HG03432 (cell line): Measurements from ENCODE around the gene DIS3L2.
A peak's percentile ranks its signal among the peaks of the same experiment; 100 is the strongest.
"Not testable (repeated sequence)": the region's sequence is repeated elsewhere in the genome, so short reads cannot be mapped to it uniquely, and the experiment has no call there.

ENCODE experiments used
- ATAC-seq: cut with Tn5 transposase; IDR thresholded peaks from one replicate; pipeline ENCODE4 v1.9.1; 2021; ENCODE audit warnings: mild to moderate bottlenecking, moderate library complexity; ENCODE audit not compliant: unreplicated experiment

The DIS3L2 gene

GRCh38 chr2:232287316-232287715 is 325.8 kb downstream of the DIS3L2 start:
- no peak for ATAC-seq

GRCh38 chr2:232288489-232289030 is 327.0 kb downstream of the DIS3L2 start:
- no peak for ATAC-seq

- ATAC-seq, result no peak
Measured at GRCh38 chr2:232290668-232291067, 329.2 kb downstream of the DIS3L2 start.

- no peak for ATAC-seq
Measured at GRCh38 chr2:232291343-232291742, 329.8 kb downstream of the DIS3L2 start.

- no peak for ATAC-seq
Measured at GRCh38 chr2:232292395-232293154, 331.1 kb downstream of the DIS3L2 start.

GRCh38 chr2:232293191-232293590 is 331.7 kb downstream of the DIS3L2 start:
- ATAC-seq, result no peak

GRCh38 chr2:232295971-232296370 is 334.5 kb downstream of the DIS3L2 start:
- ATAC-seq, result no peak

GRCh38 chr2:232296776-232297525 is 335.4 kb downstream of the DIS3L2 start:
- no peak for ATAC-seq

- no peak for ATAC-seq
Measured at GRCh38 chr2:232299084-232299483, 337.6 kb downstream of the DIS3L2 start.

GRCh38 chr2:232299927-232300674 is 338.6 kb downstream of the DIS3L2 start:
- ATAC-seq, result no peak

- no peak for ATAC-seq
Measured at GRCh38 chr2:232300894-232301387, 339.4 kb downstream of the DIS3L2 start.

GRCh38 chr2:232304236-232304635 is 342.7 kb downstream of the DIS3L2 start:
- ATAC-seq, result no peak

- ATAC-seq, result no peak
Measured at GRCh38 chr2:232306741-232307305, 345.3 kb downstream of the DIS3L2 start.

GRCh38 chr2:232307854-232308253 is 346.3 kb downstream of the DIS3L2 start:
- no peak for ATAC-seq

GRCh38 chr2:232308986-232309385 is 347.5 kb downstream of the DIS3L2 start:
- no peak for ATAC-seq

GRCh38 chr2:232309592-232309991 is 348.1 kb downstream of the DIS3L2 start:
- ATAC-seq, result no peak

GRCh38 chr2:232310121-232310520 is 348.6 kb downstream of the DIS3L2 start:
- no peak for ATAC-seq

GRCh38 chr2:232310696-232311095 is 349.2 kb downstream of the DIS3L2 start:
- no peak for ATAC-seq

- ATAC-seq, result not testable (repeated sequence)
Measured at GRCh38 chr2:232313645-232314044, 352.1 kb downstream of the DIS3L2 start.

- ATAC-seq, result peak; percentile 92
Measured at GRCh38 chr2:232315049-232315922, 353.8 kb downstream of the DIS3L2 start.
